RWPE1 (cell line): ENCODE results near the gene ALPP.
"Not testable (repeated sequence)": the region's sequence is repeated elsewhere in the genome, so short reads cannot be mapped to it uniquely, and the experiment has no call there.

Experiments used
- CTCF ChIA-PET: fragments of 350-600 bp; sonication (Branson Sonifier 250); formaldehyde crosslinking; extraction: SDS; loops from one replicate; lab custom pipeline; 2021; lab: Yijun Ruan, JAX
- POLR2A ChIA-PET: fragments of 400-600 bp; formaldehyde crosslinking; extraction: SDS; loops from one replicate; lab custom pipeline; 2020; ENCODE audit warnings: antibody characterized with exemption; ENCODE audit not compliant: low non-redundant PET; lab: Yijun Ruan, JAX
- DNase-seq: peaks from one replicate; pipeline ENCODE4 v3.0.0; 2012; ENCODE audit warnings: low spot score
- H3K27ac ChIP-seq: fragments of 450-650 bp; 2 replicates; pipeline ENCODE4 v1.5.1; 2017
- TF ChIP-seq, protein P1 (sequence below): fragments of 450-650 bp; conservative IDR thresholded peaks from 2 replicates; pipeline ENCODE4 v1.5.1; 2017; ENCODE audit warnings: low read depth, mild to moderate bottlenecking

The ALPP gene

DNA sequence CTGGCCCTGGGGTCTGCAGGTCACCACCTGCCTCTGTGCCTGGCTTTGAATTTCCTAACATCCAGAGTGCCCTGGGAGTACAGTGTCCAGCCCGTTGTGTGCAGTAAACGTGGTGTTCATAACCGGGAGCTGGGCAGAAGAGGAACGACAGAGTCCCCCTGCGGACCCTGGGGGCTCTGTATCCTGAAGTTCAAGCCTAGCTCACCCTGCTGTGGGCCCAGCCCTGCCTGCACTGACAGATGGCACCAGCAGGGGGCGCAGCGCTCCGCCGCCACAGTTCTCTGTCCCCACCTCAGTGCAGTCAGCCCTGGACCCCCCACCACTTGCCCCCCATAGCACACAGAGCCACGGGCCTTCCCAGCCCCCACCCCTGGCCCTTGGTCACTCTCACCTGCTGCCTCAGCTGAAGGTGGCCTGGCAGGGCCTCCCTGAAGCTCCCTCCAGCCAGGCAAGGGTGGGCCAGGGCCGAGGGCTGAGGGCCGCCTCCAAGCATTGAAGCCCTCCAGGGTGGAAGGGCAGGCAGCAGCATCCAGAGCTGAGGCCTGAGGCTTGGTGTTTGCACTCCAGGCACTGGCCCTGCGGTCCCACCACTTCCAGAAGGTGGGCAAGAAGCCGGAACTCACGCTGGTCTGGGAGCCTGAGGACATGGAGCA, 43.2 kb upstream of the ALPP start:
- CTCF ChIA-PET = interaction anchor here (0.6 to 1.6 kb wide), 6 partner anchors 8 to 106 kb away, joined by 3 to 7 read pairs (median 4); no protein-coding TSS in a partner anchor
- POLR2A ChIA-PET = not testable (repeated sequence)
- TF ChIP-seq, protein P1, sequence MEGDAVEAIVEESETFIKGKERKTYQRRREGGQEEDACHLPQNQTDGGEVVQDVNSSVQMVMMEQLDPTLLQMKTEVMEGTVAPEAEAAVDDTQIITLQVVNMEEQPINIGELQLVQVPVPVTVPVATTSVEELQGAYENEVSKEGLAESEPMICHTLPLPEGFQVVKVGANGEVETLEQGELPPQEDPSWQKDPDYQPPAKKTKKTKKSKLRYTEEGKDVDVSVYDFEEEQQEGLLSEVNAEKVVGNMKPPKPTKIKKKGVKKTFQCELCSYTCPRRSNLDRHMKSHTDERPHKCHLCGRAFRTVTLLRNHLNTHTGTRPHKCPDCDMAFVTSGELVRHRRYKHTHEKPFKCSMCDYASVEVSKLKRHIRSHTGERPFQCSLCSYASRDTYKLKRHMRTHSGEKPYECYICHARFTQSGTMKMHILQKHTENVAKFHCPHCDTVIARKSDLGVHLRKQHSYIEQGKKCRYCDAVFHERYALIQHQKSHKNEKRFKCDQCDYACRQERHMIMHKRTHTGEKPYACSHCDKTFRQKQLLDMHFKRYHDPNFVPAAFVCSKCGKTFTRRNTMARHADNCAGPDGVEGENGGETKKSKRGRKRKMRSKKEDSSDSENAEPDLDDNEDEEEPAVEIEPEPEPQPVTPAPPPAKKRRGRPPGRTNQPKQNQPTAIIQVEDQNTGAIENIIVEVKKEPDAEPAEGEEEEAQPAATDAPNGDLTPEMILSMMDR = peak; percentile 65

DNA sequence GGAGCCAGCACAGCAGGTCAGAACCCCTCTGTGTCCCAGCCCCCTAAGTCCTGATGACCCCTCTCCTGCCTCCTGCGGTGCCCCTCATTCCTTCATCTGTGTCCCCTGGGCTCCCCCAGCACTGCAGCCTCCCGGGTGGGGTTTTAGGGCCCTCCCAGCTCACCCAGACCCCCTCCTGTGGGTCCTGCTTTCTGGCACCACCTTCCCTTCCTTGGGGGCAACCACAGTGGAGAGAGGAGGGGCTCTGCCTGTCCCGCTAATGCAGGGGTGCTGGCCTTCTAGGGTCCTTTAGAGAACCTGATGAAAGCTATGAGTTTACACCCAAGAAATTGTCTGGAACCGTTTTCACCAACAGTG, 42.7 kb upstream of the ALPP start:
- DNase-seq = no peak
- POLR2A ChIA-PET = no interaction called here
- TF ChIP-seq, protein P1 = no peak
- CTCF ChIA-PET = interaction anchor here (0.6 to 1.6 kb wide), 6 partner anchors 9 to 105 kb away, joined by 3 to 7 read pairs (median 4); no protein-coding TSS in a partner anchor
- no peak overlapping the region for H3K27ac ChIP-seq

More for the DNA sequence above, 43.2 kb upstream of the ALPP start:
- not testable (repeated sequence) for H3K27ac ChIP-seq, DNase-seq

DNA sequence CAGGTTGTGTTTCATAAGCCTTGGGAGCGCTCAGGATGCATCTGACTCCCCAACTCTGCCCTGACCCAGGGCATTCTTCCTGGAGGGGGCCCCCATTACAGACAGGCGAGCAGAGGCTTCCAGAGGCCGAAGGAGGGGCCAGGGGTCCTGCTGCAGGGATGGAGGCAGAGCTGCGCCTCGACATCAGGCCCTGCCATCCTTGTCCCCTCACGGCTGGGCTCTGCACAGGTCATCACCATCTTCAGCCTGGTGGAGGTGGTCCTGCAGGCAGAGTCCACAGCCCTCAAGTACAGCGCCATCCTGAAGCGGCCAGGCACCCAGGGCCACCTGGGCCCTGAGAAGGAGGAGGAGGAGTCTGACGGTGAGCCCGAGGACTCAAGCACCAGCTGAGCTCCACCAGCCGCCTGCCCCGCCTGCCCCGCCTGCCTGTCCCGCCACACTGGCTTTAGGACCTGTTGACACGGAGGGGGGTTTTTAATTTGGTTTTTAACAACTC, 42.3 kb upstream of the ALPP start:
- no peak for DNase-seq
- no peak overlapping the region for H3K27ac ChIP-seq
- POLR2A ChIA-PET = no interaction called here
- TF ChIP-seq, protein P1 = no peak
- CTCF ChIA-PET = interaction anchor here (0.6 to 1.6 kb wide), 4 partner anchors 9 to 186 kb away, joined by 3 to 4 read pairs (median 3); no protein-coding TSS in a partner anchor

DNA sequence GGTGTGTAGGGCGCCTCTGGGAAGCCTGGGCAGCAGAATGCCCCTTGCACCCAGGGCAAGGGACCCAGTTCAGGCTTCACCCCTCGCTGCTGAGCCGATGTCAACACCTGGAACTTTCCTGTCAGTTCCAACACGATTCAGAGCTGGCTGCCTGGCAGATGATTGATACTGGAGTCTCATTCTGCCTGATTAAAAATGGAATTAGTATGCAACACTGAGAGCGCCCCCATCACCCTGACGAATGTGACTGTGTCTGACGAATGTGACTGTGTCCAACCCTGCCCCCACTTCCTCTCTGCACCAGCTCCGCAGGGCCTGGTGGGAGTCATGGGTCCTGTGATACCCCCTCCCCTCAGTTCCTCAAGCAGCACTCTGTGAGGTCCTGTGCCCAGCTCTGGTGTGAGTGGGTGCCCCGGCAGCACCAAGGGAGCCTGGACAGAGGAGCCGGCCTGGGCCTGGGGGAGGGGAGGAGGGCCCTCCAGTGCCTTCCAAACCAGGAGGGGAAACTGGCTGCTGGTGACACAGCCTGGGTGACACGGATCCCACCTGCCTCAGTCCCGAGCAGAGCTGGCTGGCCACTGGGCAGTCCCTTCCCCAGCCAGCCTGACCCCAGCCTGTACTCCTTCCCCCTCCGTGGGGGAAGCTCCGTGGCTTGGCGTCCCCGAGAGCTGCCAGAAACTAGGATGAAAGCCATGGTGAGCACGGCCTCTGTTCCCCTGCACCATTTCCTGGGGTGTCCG, 41.4 kb upstream of the ALPP start:
- DNase-seq = no peak
- ChIA-PET CTCF (interaction anchor here (0.6 to 1.6 kb wide), 2 partner anchors 10 to 270 kb away, joined by 3 read pairs; no protein-coding TSS in a partner anchor), POLR2A (no interaction called here)
- TF ChIP-seq, protein P1 = no peak
- no peak overlapping the region for H3K27ac ChIP-seq

DNA sequence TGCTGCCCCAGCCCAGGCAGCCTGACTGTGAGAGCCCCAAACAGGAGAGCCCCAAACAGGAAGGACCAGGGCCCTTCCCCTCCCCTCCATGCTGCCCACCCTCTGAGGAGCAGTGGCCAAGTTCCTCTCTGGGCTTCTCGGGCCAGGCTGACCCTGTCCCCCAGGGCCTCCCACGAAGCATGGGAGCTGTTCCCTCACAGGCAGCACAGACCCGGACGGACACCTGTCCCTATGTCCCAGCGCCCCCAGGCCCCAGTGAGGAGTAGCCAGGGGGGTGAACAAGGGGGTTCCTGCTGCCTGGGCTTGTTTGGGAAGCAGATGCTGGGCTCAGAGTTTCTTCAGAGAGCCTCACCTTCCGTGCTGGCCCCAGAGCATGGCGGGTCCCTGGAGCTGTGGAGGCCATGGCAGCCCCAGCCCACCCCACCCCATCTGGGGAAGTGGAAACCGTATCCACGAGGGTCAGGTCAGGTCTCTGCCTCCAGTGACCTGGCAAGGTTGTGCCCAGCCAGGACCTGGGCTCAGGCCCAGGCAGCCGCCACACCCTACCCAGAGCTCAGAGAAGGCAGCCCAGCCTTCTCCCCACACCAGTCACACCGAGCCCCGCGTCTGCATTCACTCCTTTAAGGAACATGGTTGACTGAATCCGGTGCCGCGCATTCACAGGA, 40.3 kb upstream of the ALPP start:
- POLR2A ChIA-PET, DNase-seq, H3K27ac ChIP-seq: not testable (repeated sequence)
- CTCF ChIA-PET = interaction anchor here (0.7 kb wide), 1 partner anchor 1045 kb away, joined by 3 read pairs; no protein-coding TSS in a partner anchor

DNA sequence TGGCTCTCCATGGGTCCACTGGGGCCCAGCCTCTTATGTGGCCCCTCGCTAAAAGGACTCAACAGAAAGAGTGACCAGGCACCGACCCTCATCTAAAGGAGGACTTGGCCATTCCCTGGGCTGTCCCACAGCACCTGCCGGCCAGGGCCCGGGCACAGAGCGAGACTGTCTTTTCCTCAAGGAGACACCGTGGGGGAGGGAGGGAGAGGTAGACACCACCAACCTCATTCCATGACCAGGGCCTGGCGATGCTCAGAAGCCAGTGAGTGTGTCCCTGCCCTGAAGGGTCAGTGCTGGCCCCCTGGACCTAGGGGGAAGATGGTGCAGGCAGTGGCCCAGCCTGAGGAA, 39.8 kb upstream of the ALPP start:
- H3K27ac ChIP-seq = no peak overlapping the region
- CTCF ChIA-PET = interaction anchor here (0.7 kb wide), 1 partner anchor 1046 kb away, joined by 3 read pairs; no protein-coding TSS in a partner anchor
- POLR2A ChIA-PET = no interaction called here
- no peak for DNase-seq
- TF ChIP-seq, protein P1 = no peak
